GM23338 (cell line): ENCODE data around the gene CEBPB.

Experiments used
- CREB1 ChIP-seq: fragments of 250-450 bp; sonication (Bioruptor Pico); IDR thresholded peaks from 2 replicates; pipeline ENCODE4 v1.5.0; 2020; ENCODE audit warnings: low read depth, mild to moderate bottlenecking, moderate library complexity
- CTCF ChIP-seq, 2 experiments: fragments of 200-600 bp in 1 of 2; sonication (generic) in 1 of 2; conservative IDR thresholded peaks; 2 replicates each; pipeline versions ENCODE4 v1.5.1 to v1.6.1; 2016 to 2017; ENCODE audit warnings: antibody characterized with exemption in 2 of 2, low read depth in 2 of 2, mild to moderate bottlenecking in 2 of 2, moderate library complexity in 1 of 2
- EZH2 ChIP-seq: fragments of 200-600 bp; sonication (generic); IDR thresholded peaks from one replicate; pipeline ENCODE4 v1.8.0; 2017; ENCODE audit warnings: antibody characterized with exemption, mild to moderate bottlenecking, low read depth; ENCODE audit not compliant: unreplicated experiment
- EZH2phosphoT487 ChIP-seq: fragments of 200-600 bp; sonication (generic); IDR thresholded peaks from one replicate; pipeline ENCODE4 v1.8.1; 2018; ENCODE audit warnings: antibody characterized with exemption; ENCODE audit not compliant: unreplicated experiment
- POLR2AphosphoS5 ChIP-seq: IDR thresholded peaks from 2 replicates; pipeline ENCODE4 v1.6.1; 2016; ENCODE audit warnings: antibody characterized with exemption, low read depth
- ZNF114 ChIP-seq: fragments of 250-450 bp; sonication (Bioruptor Pico); IDR thresholded peaks from 2 replicates; pipeline ENCODE4 v1.5.0; 2020; ENCODE audit warnings: mild to moderate bottlenecking, moderate library complexity
- ZNF331 ChIP-seq: fragments of 250-450 bp; sonication (Bioruptor Pico); IDR thresholded peaks from 2 replicates; pipeline ENCODE4 v1.5.0; 2020; ENCODE audit warnings: low read depth, mild to moderate bottlenecking, moderate library complexity
- ZNF462 ChIP-seq: fragments of 250-450 bp; sonication (Bioruptor Pico); IDR thresholded peaks from 2 replicates; pipeline ENCODE4 v1.5.0; 2020; ENCODE audit warnings: mild to moderate bottlenecking, moderate library complexity
- TF ChIP-seq, protein P1 (sequence below): IDR thresholded peaks from one replicate; pipeline ENCODE4 v1.6.1; 2018; ENCODE audit warnings: antibody characterized with exemption; ENCODE audit not compliant: unreplicated experiment
- TF ChIP-seq, protein P2 (sequence below): IDR thresholded peaks from 2 replicates; pipeline ENCODE4 v1.6.1; 2016; ENCODE audit warnings: antibody characterized with exemption

DNA sequence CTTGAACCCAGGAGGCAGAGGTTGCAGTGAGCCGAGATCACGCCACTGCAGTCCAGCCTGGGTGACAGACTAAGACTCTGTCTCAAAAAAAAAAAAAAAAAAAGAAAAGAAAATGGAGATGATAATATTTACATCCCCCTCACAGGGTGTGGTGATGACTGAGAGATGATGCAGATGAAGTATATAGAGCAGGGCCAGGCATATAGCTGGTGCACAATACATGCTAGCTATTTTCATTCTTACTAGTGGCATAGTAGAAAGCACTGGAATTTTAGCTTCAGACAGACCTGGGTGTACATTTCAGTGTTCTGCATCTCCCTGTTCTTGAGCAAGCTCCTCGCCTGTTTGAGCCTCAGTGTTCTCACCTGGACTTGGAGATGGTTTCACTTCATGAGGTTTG lies 36.9 kb downstream of the CEBPB start:
- TF ChIP-seq EZH2 (no peak), CTCF (conservative IDR thresholded peaks at IDR 0.05; ENCODE audit: low read depth in 2 of 2) (no peak), EZH2phosphoT487 (no peak), POLR2AphosphoS5 (no peak), CREB1 (CRISPR knock-in tag) (no peak), ZNF114 (CRISPR knock-in tag) (no peak), ZNF462 (CRISPR knock-in tag) (no peak), ZNF331 (CRISPR knock-in tag) (no peak)
- TF ChIP-seq, protein P1, sequence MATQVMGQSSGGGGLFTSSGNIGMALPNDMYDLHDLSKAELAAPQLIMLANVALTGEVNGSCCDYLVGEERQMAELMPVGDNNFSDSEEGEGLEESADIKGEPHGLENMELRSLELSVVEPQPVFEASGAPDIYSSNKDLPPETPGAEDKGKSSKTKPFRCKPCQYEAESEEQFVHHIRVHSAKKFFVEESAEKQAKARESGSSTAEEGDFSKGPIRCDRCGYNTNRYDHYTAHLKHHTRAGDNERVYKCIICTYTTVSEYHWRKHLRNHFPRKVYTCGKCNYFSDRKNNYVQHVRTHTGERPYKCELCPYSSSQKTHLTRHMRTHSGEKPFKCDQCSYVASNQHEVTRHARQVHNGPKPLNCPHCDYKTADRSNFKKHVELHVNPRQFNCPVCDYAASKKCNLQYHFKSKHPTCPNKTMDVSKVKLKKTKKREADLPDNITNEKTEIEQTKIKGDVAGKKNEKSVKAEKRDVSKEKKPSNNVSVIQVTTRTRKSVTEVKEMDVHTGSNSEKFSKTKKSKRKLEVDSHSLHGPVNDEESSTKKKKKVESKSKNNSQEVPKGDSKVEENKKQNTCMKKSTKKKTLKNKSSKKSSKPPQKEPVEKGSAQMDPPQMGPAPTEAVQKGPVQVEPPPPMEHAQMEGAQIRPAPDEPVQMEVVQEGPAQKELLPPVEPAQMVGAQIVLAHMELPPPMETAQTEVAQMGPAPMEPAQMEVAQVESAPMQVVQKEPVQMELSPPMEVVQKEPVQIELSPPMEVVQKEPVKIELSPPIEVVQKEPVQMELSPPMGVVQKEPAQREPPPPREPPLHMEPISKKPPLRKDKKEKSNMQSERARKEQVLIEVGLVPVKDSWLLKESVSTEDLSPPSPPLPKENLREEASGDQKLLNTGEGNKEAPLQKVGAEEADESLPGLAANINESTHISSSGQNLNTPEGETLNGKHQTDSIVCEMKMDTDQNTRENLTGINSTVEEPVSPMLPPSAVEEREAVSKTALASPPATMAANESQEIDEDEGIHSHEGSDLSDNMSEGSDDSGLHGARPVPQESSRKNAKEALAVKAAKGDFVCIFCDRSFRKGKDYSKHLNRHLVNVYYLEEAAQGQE, result no peak
- TF ChIP-seq, protein P2, sequence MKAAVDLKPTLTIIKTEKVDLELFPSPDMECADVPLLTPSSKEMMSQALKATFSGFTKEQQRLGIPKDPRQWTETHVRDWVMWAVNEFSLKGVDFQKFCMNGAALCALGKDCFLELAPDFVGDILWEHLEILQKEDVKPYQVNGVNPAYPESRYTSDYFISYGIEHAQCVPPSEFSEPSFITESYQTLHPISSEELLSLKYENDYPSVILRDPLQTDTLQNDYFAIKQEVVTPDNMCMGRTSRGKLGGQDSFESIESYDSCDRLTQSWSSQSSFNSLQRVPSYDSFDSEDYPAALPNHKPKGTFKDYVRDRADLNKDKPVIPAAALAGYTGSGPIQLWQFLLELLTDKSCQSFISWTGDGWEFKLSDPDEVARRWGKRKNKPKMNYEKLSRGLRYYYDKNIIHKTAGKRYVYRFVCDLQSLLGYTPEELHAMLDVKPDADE, result no peak
